HCT116 (cell line): ENCODE results near the gene TWIST2. TPM values are rescaled to one million over a fixed set of nuclear protein-coding genes. Genes with fewer than 3 reads are reported as not detected.

Source experiments
- ATAC-seq: fragments of 200-7000 bp; cut with Tn5 transposase; 2 replicates; pipeline ENCODE4 v1.9.1; 2020; ENCODE audit warnings: mild to moderate bottlenecking, moderate library complexity
- BruUV-seq: library from RNA; stranded (reverse); fragments of 400-500 nt; replicated peaks from 2 replicates; lab custom pipeline; 2021; lab: Mats Ljungman, UMichigan
- CTCF ChIA-PET: fragments of 300-600 bp; sonication (Branson Sonifier 250); formaldehyde crosslinking; loops from one replicate; lab custom pipeline; 2021; ENCODE audit warnings: antibody characterized with exemption; lab: Charles Lee
- POLR2A ChIA-PET: fragments of 300-600, 350-600 bp; sonication (Branson Sonifier 250); formaldehyde crosslinking; loops from one replicate; lab custom pipeline; 2021; ENCODE audit warnings: antibody characterized with exemption; lab: Charles Lee
- RAD21 ChIA-PET, 2 experiments: fragments of 300-600 bp; sonication (Branson Sonifier 250); formaldehyde crosslinking; loops; one replicate each; lab custom pipeline; 2023; ENCODE audit warnings: low total read pairs in 2 of 2; ENCODE audit not compliant: uncharacterized antibody in 2 of 2, unreplicated experiment in 2 of 2, low non-redundant PET in 1 of 2; lab: Charles Lee
- DNase-seq: peaks from one replicate; pipeline ENCODE4 v3.0.0-alpha.2; 2010; ENCODE audit warnings: low read depth, low spot score
- H2AFZ ChIP-seq: fragments of 200-600 bp; shearing (Covaris generic), sonication (generic); 2 replicates; pipeline ENCODE4 v1.6.1; 2017; ENCODE audit warnings: low read depth, mixed run types, mixed read lengths, antibody characterized with exemption, low read length; ENCODE audit not compliant: poor library complexity, severe bottlenecking
- H3K27ac ChIP-seq: 2 replicates; pipeline ENCODE4 v1.5.1; 2012; ENCODE audit warnings: low read depth, low read length
- H3K27me3 ChIP-seq: fragments of 200-600 bp; sonication (generic); 2 replicates; pipeline ENCODE4 v1.6.1; 2016; ENCODE audit warnings: mixed run types, low read length, mixed read lengths; ENCODE audit not compliant: insufficient read depth
- H3K36me3 ChIP-seq, 2 experiments: fragments of 200-500 bp in 1 of 2; fragments of 200-600 bp in 1 of 2; sonication (Bioruptor generic) in 1 of 2; sonication (generic) in 1 of 2; 2 replicates each; pipeline versions ENCODE4 v1.5.1 to v1.6.1; 2014 to 2016; ENCODE audit warnings: low read length in 2 of 2, inconsistent platforms in 1 of 2, mixed read lengths in 1 of 2, mixed run types in 1 of 2; ENCODE audit not compliant: insufficient read depth in 2 of 2, control insufficient read depth in 1 of 2
- H3K4me1 ChIP-seq, 2 experiments: fragments of 200-600 bp in 1 of 2; sonication (generic) in 1 of 2; 2 replicates each; pipeline versions ENCODE4 v1.5.1 to v1.6.1; 2012 to 2017; ENCODE audit warnings: low read length in 2 of 2, inconsistent platforms in 1 of 2, mild to moderate bottlenecking in 1 of 2, mixed read lengths in 1 of 2, mixed run types in 1 of 2, moderate library complexity in 1 of 2; ENCODE audit not compliant: insufficient read depth in 2 of 2, control insufficient read depth in 1 of 2
- H3K4me2 ChIP-seq: fragments of 200-600 bp; sonication (generic); 2 replicates; pipeline ENCODE4 v1.6.1; 2017; ENCODE audit warnings: mixed run types, low read length, mixed read lengths
- H3K4me3 ChIP-seq, 2 experiments: fragments of 200-600 bp in 1 of 2; sonication (generic) in 1 of 2; replicated peaks in 1 of 2; 2 replicates each; pipeline ENCODE4 v1.5.1; 2011 to 2016; ENCODE audit warnings: low read length in 2 of 2, control low read depth in 1 of 2, low read depth in 1 of 2, mild to moderate bottlenecking in 1 of 2, mixed read lengths in 1 of 2, mixed run types in 1 of 2
- H3K79me2 ChIP-seq: fragments of 200-600 bp; sonication (generic); 2 replicates; pipeline ENCODE4 v1.6.1; 2017; ENCODE audit warnings: mild to moderate bottlenecking, mixed run types, low read length, moderate library complexity, mixed read lengths; ENCODE audit not compliant: insufficient read depth
- H3K9ac ChIP-seq: fragments of 200-600 bp; sonication (generic); 2 replicates; pipeline ENCODE4 v1.6.1; 2016; ENCODE audit warnings: low read length, mixed read lengths
- H3K9me2 ChIP-seq: fragments of 200-600 bp; sonication (generic), shearing (Covaris generic); 2 replicates; pipeline ENCODE4 v1.6.1; 2017; ENCODE audit warnings: mixed run types, mild to moderate bottlenecking, moderate library complexity; ENCODE audit not compliant: insufficient read depth
- H3K9me3 ChIP-seq, 2 experiments: fragments of 200-500 bp in 1 of 2; fragments of 200-600 bp in 1 of 2; sonication (Bioruptor generic) in 1 of 2; sonication (generic) in 1 of 2; 2 replicates each; pipeline ENCODE4 v1.6.1; 2014 to 2017; ENCODE audit warnings: low read length in 2 of 2, mixed read lengths in 2 of 2, inconsistent platforms in 1 of 2, low read depth in 1 of 2, mild to moderate bottlenecking in 1 of 2, mixed run types in 1 of 2, moderate library complexity in 1 of 2; ENCODE audit not compliant: control insufficient read depth in 1 of 2, insufficient read depth in 1 of 2
- H4K20me1 ChIP-seq: fragments of 200-600 bp; sonication (generic), shearing (Covaris generic); 2 replicates; pipeline ENCODE4 v1.6.1; 2017; ENCODE audit warnings: mixed run types, mild to moderate bottlenecking, moderate library complexity; ENCODE audit not compliant: insufficient read depth
- CEBPB ChIP-seq: IDR thresholded peaks from 2 replicates; pipeline ENCODE4 v1.6.1; 2012; ENCODE audit warnings: low read depth
- EGR1 ChIP-seq: IDR thresholded peaks from 2 replicates; pipeline ENCODE4 v1.6.1; 2012; ENCODE audit warnings: low read depth
- ELF1 ChIP-seq: IDR thresholded peaks from 2 replicates; pipeline ENCODE4 v1.6.1; 2012; ENCODE audit warnings: low read depth, borderline replicate concordance
- POLR2A ChIP-seq: IDR thresholded peaks from 2 replicates; pipeline ENCODE4 v1.7.0; 2011; ENCODE audit warnings: borderline replicate concordance; ENCODE audit not compliant: insufficient read depth, insufficient read length; ENCODE audit errors: extremely low read depth
- POLR2AphosphoS5 ChIP-seq: IDR thresholded peaks from 2 replicates; pipeline ENCODE4 v1.6.1; 2011; ENCODE audit warnings: mild to moderate bottlenecking, low read depth, low read length, moderate library complexity
- RAD21 ChIP-seq: IDR thresholded peaks from 2 replicates; pipeline ENCODE4 v1.6.1; 2012; ENCODE audit warnings: low read depth, mild to moderate bottlenecking
- SRF ChIP-seq: IDR thresholded peaks from 2 replicates; pipeline ENCODE4 v1.6.1; 2012; ENCODE audit warnings: low read depth
- ZFX ChIP-seq: fragments of 450-650 bp; IDR thresholded peaks from 2 replicates; pipeline ENCODE4 v1.6.1; 2017
- intact Hi-C: fragments of 100-400 bp; cut with micrococcal nuclease; formaldehyde crosslinking; loops from 2 replicates; pipeline ENCODE4 v1.10.0; 2022
- total RNA-seq: library from RNA; stranded (reverse); gene quantifications from one replicate; pipeline ENCODE4 v1.2.1, GENCODE V29; 2021; ENCODE audit not compliant: unreplicated experiment
- TF ChIP-seq, protein P1 (sequence below): IDR thresholded peaks from 2 replicates; pipeline ENCODE4 v1.6.1; 2012; ENCODE audit warnings: low read depth
- TF ChIP-seq, protein P2 (sequence below): IDR thresholded peaks from 2 replicates; pipeline ENCODE4 v1.6.1; 2012
- TF ChIP-seq, protein P3 (sequence below): IDR thresholded peaks from 2 replicates; pipeline ENCODE4 v1.6.1; 2011; ENCODE audit warnings: mild to moderate bottlenecking, low read length, moderate library complexity; ENCODE audit not compliant: insufficient replicate concordance; ENCODE audit errors: extremely low read depth
- TF ChIP-seq, protein P4 (sequence below), 3 experiments: fragments of 200-600 bp in 1 of 3; sonication (generic) in 1 of 3; IDR thresholded peaks in 2 of 3; conservative IDR thresholded peaks in 1 of 3; 2 replicates each; pipeline ENCODE4 v1.5.1; 2012 to 2017; ENCODE audit warnings: low read depth in 2 of 3, low read length in 2 of 3, antibody characterized with exemption in 1 of 3, borderline replicate concordance in 1 of 3, control low read depth in 1 of 3, mild to moderate bottlenecking in 1 of 3, mixed read lengths in 1 of 3, mixed run types in 1 of 3, moderate library complexity in 1 of 3; ENCODE audit not compliant: insufficient read depth in 1 of 3

TWIST2 gene
- total RNA-seq, 1 experiment from 2014 or later, result not detected

DNA sequence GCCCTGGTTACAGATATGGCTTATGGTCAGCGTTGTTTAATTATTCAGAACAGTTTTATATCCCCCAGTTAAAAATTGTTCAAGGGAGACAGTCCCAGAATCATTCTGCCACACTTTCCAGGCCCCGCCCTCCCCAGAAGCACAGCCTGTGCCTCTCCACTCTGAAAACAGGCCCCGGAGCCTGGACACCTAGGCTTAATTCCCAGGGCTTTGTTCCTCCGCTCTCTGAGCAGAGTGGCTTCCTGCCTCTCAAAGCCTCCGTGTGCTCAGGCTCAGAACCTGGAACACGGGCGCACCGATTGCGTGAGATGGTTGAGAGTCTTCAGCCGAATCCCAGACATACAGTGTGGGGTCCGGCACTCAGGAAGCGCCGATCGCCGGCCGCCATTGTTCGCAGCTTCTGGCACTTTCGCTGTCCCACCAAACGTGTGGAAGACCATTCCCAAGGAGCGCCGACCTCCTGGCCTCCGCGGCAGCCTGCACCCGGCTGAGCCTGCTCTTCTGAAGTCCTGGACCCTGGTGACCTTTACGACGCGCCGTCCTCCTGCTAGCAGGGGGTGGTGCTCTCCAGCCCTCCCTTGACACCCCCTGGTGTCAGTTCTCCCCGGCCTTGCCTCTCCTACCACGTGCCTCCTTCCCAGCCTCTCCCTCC, 45.6 kb downstream of the TWIST2 start (continued):
- TF ChIP-seq, protein P1, sequence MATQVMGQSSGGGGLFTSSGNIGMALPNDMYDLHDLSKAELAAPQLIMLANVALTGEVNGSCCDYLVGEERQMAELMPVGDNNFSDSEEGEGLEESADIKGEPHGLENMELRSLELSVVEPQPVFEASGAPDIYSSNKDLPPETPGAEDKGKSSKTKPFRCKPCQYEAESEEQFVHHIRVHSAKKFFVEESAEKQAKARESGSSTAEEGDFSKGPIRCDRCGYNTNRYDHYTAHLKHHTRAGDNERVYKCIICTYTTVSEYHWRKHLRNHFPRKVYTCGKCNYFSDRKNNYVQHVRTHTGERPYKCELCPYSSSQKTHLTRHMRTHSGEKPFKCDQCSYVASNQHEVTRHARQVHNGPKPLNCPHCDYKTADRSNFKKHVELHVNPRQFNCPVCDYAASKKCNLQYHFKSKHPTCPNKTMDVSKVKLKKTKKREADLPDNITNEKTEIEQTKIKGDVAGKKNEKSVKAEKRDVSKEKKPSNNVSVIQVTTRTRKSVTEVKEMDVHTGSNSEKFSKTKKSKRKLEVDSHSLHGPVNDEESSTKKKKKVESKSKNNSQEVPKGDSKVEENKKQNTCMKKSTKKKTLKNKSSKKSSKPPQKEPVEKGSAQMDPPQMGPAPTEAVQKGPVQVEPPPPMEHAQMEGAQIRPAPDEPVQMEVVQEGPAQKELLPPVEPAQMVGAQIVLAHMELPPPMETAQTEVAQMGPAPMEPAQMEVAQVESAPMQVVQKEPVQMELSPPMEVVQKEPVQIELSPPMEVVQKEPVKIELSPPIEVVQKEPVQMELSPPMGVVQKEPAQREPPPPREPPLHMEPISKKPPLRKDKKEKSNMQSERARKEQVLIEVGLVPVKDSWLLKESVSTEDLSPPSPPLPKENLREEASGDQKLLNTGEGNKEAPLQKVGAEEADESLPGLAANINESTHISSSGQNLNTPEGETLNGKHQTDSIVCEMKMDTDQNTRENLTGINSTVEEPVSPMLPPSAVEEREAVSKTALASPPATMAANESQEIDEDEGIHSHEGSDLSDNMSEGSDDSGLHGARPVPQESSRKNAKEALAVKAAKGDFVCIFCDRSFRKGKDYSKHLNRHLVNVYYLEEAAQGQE, result no peak
- TF ChIP-seq ELF1 (no peak), RAD21 (no peak), CEBPB (no peak)
- TF ChIP-seq, all 23 proteins: peak for 0

DNA sequence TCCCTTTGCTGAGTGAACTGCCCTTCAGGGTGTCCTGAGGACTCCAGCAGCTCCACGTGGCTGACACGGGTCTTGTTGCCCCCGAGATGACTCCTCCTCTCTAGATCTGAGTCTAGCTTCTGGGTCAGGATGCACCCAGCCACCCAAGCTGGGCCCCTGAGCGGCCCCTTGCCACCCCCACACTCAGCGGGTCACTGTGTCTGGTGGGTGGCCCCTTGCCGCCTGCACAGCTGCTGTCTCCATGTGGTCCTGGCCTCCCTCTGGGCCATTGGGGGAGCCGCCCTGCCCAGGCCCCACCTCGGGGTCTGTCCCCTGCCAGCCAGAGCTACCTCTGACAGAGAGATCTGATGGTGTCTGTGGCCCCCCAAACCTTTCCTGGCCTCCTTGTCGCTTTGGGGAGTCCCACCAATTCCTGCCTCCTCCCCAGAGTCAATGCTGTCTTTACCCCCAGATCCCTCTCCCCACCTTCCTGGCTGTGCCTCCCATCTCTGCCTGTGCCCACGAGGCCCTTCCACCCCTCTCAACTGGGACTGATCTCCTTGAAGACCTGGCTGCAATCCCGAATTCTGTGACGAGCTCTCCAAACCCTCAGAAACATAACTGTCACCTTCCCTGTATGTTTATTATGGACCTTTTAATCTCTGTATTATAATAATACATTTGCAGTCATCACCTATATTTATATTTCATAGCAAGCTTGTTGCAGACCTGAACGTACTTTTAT, 46.5 kb downstream of the TWIST2 start:
- H3K9ac ChIP-seq, result no peak overlapping the region
- H3K27me3 ChIP-seq, result no peaks in the 10 kb centered on the region
- H2AFZ ChIP-seq, result no peak overlapping the region
- DNase-seq (no peak), ATAC-seq (no peak)
- RAD21 ChIA-PET, result no interaction called here
- intact Hi-C loops, result no loop called here
- H3K9me2 ChIP-seq, result no peaks in the 10 kb centered on the region
- no TSS peak for BruUV-seq
- H3K4me1 ChIP-seq, result peaks cover 15 to 25% of the 10 kb centered on the region in 2 experiments
- H3K36me3 ChIP-seq, result no peaks in the 10 kb centered on the region
- no peak overlapping the region for H3K27ac ChIP-seq
- POLR2A ChIA-PET, result no interaction called here
- H3K9me3 ChIP-seq, result no peaks in the 10 kb centered on the region
- no peak overlapping the region for H3K4me2 ChIP-seq
- no peaks in the 10 kb centered on the region for H3K79me2 ChIP-seq
- CTCF ChIA-PET, result no interaction called here
- no peaks in the 10 kb centered on the region for H4K20me1 ChIP-seq
- H3K4me3 ChIP-seq, result no peak overlapping the region
- TF ChIP-seq POLR2A (no peak), SRF (no peak), EGR1 (no peak), POLR2AphosphoS5 (no peak), ZFX (no peak)
- TF ChIP-seq, protein P2, sequence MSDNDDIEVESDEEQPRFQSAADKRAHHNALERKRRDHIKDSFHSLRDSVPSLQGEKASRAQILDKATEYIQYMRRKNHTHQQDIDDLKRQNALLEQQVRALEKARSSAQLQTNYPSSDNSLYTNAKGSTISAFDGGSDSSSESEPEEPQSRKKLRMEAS, result no peak
- TF ChIP-seq, protein P3, sequence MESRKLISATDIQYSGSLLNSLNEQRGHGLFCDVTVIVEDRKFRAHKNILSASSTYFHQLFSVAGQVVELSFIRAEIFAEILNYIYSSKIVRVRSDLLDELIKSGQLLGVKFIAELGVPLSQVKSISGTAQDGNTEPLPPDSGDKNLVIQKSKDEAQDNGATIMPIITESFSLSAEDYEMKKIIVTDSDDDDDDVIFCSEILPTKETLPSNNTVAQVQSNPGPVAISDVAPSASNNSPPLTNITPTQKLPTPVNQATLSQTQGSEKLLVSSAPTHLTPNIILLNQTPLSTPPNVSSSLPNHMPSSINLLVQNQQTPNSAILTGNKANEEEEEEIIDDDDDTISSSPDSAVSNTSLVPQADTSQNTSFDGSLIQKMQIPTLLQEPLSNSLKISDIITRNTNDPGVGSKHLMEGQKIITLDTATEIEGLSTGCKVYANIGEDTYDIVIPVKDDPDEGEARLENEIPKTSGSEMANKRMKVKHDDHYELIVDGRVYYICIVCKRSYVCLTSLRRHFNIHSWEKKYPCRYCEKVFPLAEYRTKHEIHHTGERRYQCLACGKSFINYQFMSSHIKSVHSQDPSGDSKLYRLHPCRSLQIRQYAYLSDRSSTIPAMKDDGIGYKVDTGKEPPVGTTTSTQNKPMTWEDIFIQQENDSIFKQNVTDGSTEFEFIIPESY, result no peak
- TF ChIP-seq, protein P4, sequence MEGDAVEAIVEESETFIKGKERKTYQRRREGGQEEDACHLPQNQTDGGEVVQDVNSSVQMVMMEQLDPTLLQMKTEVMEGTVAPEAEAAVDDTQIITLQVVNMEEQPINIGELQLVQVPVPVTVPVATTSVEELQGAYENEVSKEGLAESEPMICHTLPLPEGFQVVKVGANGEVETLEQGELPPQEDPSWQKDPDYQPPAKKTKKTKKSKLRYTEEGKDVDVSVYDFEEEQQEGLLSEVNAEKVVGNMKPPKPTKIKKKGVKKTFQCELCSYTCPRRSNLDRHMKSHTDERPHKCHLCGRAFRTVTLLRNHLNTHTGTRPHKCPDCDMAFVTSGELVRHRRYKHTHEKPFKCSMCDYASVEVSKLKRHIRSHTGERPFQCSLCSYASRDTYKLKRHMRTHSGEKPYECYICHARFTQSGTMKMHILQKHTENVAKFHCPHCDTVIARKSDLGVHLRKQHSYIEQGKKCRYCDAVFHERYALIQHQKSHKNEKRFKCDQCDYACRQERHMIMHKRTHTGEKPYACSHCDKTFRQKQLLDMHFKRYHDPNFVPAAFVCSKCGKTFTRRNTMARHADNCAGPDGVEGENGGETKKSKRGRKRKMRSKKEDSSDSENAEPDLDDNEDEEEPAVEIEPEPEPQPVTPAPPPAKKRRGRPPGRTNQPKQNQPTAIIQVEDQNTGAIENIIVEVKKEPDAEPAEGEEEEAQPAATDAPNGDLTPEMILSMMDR (IDR thresholded peaks at IDR 0.05 in 2 of 3, conservative IDR thresholded peaks at IDR 0.05 in 1 of 3; ENCODE audit: borderline replicate concordance in 1 of 3, insufficient read depth in 1 of 3, low read depth in 2 of 3, low read length in 2 of 3), result no peak
